Neural progenitor cell (in vitro differentiated cells): ENCODE measurements around the gene P3H3.

Experiments used
- CTCF ChIP-seq: fragments of 200-600 bp; sonication (generic); IDR thresholded peaks from 2 replicates; pipeline ENCODE4 v1.5.1; 2017; ENCODE audit warnings: antibody characterized with exemption, mild to moderate bottlenecking
- EZH2 ChIP-seq: fragments of 200-600 bp; sonication (generic); IDR thresholded peaks from 2 replicates; pipeline ENCODE4 v1.6.1; 2017; ENCODE audit warnings: antibody characterized with exemption, mild to moderate bottlenecking, moderate library complexity

- no peak for TF ChIP-seq CTCF
- no peak for TF ChIP-seq EZH2
These were observed 21.9 kb downstream of the P3H3 start for GRCh38 chr12:6849976-6850560.
